ENCODE results near the gene DUSP8. TPM values are rescaled to one million over a fixed set of nuclear protein-coding genes. Genes with fewer than 3 reads are reported as not detected.

Gene DUSP8
- total RNA-seq, 2 experiments from 2014 or later: 83.9 to 91.2 TPM

DNA sequence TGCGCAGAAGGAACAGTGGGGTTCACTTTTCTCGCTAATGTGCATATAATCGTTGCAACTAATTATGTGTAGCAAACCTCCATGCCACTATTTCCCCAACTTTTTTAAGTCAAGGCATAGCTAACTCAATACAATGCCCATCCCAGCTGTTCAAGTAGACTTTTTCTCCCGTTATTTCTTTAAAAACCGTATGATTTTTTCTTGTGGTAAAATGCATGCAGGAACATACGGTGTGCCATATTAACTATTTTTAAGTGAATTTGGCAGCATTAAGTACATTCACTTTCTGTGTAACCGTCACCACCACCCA is 2.8 kb upstream of the DUSP8 start:
- Mint-ChIP-seq H3K27me3 (no peaks in the 10 kb centered on the region), H3K9me3 (no peaks in the 10 kb centered on the region), H3K4me1 (ENCODE audit: low read depth) (peaks cover 17% of the 10 kb centered on the region), H3K27ac (peak overlapping the region; percentile 54), H3K36me3 (ENCODE audit: low read depth) (no peaks in the 10 kb centered on the region), H3K4me3 (peak overlapping the region; percentile 70)
- ChIA-PET CTCF (interaction anchor here (0.6 to 3.0 kb wide), 22 partner anchors 10 to 372 kb away, joined by 3 to 83 read pairs (median 5); no protein-coding TSS in a partner anchor), POLR2A (interaction anchor here (0.9 to 3.2 kb wide), 6 partner anchors 10 to 266 kb away, joined by 3 to 34 read pairs (median 4); partner anchors contain the start of genes KRTAP5-1 and KRTAP5-2)
- TF ChIP-seq, protein P1, sequence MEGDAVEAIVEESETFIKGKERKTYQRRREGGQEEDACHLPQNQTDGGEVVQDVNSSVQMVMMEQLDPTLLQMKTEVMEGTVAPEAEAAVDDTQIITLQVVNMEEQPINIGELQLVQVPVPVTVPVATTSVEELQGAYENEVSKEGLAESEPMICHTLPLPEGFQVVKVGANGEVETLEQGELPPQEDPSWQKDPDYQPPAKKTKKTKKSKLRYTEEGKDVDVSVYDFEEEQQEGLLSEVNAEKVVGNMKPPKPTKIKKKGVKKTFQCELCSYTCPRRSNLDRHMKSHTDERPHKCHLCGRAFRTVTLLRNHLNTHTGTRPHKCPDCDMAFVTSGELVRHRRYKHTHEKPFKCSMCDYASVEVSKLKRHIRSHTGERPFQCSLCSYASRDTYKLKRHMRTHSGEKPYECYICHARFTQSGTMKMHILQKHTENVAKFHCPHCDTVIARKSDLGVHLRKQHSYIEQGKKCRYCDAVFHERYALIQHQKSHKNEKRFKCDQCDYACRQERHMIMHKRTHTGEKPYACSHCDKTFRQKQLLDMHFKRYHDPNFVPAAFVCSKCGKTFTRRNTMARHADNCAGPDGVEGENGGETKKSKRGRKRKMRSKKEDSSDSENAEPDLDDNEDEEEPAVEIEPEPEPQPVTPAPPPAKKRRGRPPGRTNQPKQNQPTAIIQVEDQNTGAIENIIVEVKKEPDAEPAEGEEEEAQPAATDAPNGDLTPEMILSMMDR (IDR thresholded peaks at IDR 0.05): peak; percentile 32
- no peak overlapping the region for H3K27ac ChIP-seq (ENCODE audit: low read depth in 1 of 2, low read length in 2 of 2)
- H3K4me3 ChIP-seq (ENCODE audit: low read length): no peak overlapping the region
- peaks cover 33% of the 10 kb centered on the region for H3K4me1 ChIP-seq (ENCODE audit: insufficient read depth, low read length)
- DNase-seq: no peak
- intact Hi-C loops (cut with DNase I, micrococcal nuclease): loop anchor here (1.0 to 10.0 kb wide), 11 partner anchors 29 to 730 kb away; partner anchors contain the start of genes CTSD (in 1 of the 2), POLR2L (in 1 of the 2), TOLLIP (in 1 of the 2) and TSPAN4 (in 1 of the 2)
- H3K36me3 ChIP-seq (ENCODE audit: insufficient read depth, low read length): no peaks in the 10 kb centered on the region
- ATAC-seq (ENCODE audit: poor library complexity): no peak
- peaks cover 7 to 8% of the 10 kb centered on the region in 2 experiments for H3K9me3 ChIP-seq (ENCODE audit: control insufficient read depth in 1 of 2, insufficient read depth in 1 of 2, low read length in 2 of 2)
- H3K27me3 ChIP-seq (ENCODE audit: control insufficient read depth in 1 of 2, insufficient read depth in 2 of 2, low read length in 2 of 2): no peaks in the 10 kb centered on the region

DNA sequence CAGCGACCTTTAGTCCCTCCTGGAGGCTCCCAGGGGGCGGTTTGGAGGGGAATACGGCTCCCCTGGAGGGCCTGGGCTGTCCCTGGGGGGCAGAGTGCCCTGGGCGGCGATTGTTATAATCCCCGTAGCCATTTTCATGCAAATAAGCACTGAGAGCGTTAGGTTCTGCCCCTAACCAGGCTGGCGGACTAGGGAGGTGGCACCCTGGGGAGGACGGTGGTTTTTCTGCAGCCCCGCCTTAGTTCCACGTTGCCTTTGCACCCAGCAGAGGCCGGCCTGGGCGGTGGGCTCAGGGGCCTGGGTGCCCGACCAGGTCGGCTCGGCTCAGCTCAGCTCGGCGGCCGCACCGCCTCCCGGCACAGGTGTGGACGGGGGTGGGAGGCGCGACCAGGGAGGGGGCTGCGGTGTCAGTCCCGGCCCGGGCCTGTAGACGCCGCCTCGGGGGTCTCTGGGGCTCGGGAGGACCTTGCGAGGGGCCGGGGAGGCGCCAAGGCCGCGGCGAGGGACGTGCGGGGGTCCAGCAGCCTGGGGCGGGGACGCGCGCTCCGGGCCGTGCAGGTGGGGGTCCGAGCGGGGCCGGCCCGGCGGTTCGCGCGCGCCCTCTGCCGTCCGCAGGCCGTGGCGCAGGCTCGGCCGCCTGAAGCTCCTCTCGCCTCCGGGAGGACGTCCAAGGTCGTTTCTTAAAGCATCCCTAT is 2.3 kb upstream of the DUSP8 start:
- Histone ChIP-seq H3K27ac (ENCODE audit: low read depth in 1 of 2, low read length in 2 of 2) (peak overlapping the region; percentile 80 to 82), H3K27me3 (ENCODE audit: control insufficient read depth in 1 of 2, insufficient read depth in 2 of 2, low read length in 2 of 2) (no peaks in the 10 kb centered on the region), H3K4me3 (ENCODE audit: low read length) (peak overlapping the region; percentile 56), H3K4me1 (ENCODE audit: insufficient read depth, low read length) (peaks cover 35% of the 10 kb centered on the region), H3K9me3 (ENCODE audit: control insufficient read depth in 1 of 2, insufficient read depth in 1 of 2, low read length in 2 of 2) (peaks cover 7 to 8% of the 10 kb centered on the region in 2 experiments), H3K36me3 (ENCODE audit: insufficient read depth, low read length) (no peaks in the 10 kb centered on the region)
- intact Hi-C loops (cut with DNase I, micrococcal nuclease): loop anchor here (1.0 to 10.0 kb wide), 10 partner anchors 28 to 730 kb away; partner anchors contain the start of genes CTSD (in 1 of the 2), POLR2L (in 1 of the 2), TOLLIP (in 1 of the 2) and TSPAN4 (in 1 of the 2)
- Mint-ChIP-seq H3K9me3 (no peaks in the 10 kb centered on the region), H3K27me3 (no peaks in the 10 kb centered on the region), H3K4me3 (peak overlapping the region; percentile 87), H3K36me3 (ENCODE audit: low read depth) (no peaks in the 10 kb centered on the region), H3K27ac (peak overlapping the region; percentile 89), H3K4me1 (ENCODE audit: low read depth) (peaks cover 22% of the 10 kb centered on the region)
- ChIA-PET CTCF (interaction anchor here (0.6 to 3.0 kb wide), 23 partner anchors 9 to 372 kb away, joined by 3 to 83 read pairs (median 5); no protein-coding TSS in a partner anchor), POLR2A (interaction anchor here (0.9 to 3.2 kb wide), 8 partner anchors 10 to 277 kb away, joined by 3 to 34 read pairs (median 4); partner anchors contain the start of genes KRTAP5-1 and KRTAP5-2)
- TF ChIP-seq, protein P1 (IDR thresholded peaks at IDR 0.05): peak; percentile 69
- DNase-seq (peak in 13 of 14 experiments; percentile 38 to 85 (median 55)), ATAC-seq (ENCODE audit: poor library complexity) (peak; percentile 41)

DNA sequence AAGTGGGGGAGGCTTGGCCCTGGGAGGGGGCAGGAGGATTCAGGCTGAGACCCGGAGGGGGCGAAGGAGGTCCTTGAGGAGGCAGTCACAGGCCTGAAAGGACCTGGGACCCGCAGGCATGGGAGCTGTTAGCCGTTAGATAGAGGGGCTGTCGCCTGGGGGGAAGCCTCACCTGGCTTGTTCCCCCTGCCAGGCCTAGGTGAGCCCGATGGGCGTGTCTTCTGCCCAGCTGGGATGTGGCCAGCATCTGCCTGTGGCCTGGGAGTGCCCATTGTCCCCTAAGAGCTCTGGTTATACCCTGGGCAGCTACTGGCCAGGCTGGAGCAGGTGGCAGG is 1.8 kb upstream of the DUSP8 start:
- peaks cover 7 to 8% of the 10 kb centered on the region in 2 experiments for H3K9me3 ChIP-seq (ENCODE audit: control insufficient read depth in 1 of 2, insufficient read depth in 1 of 2, low read length in 2 of 2)
- CTCF ChIA-PET: interaction anchor here (1.1 to 3.0 kb wide), 14 partner anchors 9 to 268 kb away, joined by 3 to 83 read pairs (median 6); no protein-coding TSS in a partner anchor
- intact Hi-C loops (cut with DNase I, micrococcal nuclease): loop anchor here (1.0 to 10.0 kb wide), 11 partner anchors 28 to 729 kb away; partner anchors contain the start of genes AP2A2 (in 1 of the 2), CTSD (in 1 of the 2), POLR2L (in 1 of the 2) and TOLLIP (in 1 of the 2)
- Mint-ChIP-seq H3K4me3 (peak overlapping the region; percentile 87), H3K9me3 (no peaks in the 10 kb centered on the region), H3K27me3 (no peaks in the 10 kb centered on the region), H3K4me1 (ENCODE audit: low read depth) (peaks cover 24% of the 10 kb centered on the region), H3K36me3 (ENCODE audit: low read depth) (no peaks in the 10 kb centered on the region), H3K27ac (peak overlapping the region; percentile 89)
- H3K27ac ChIP-seq (ENCODE audit: low read depth in 1 of 2, low read length in 2 of 2): peak overlapping the region; percentile 80 to 82
- TF ChIP-seq, protein P1 (IDR thresholded peaks at IDR 0.05): no peak
- H3K36me3 ChIP-seq (ENCODE audit: insufficient read depth, low read length): no peaks in the 10 kb centered on the region
- peak in 1 of 14 experiments; percentile 29 for DNase-seq
- no peak for ATAC-seq (ENCODE audit: poor library complexity)
- H3K27me3 ChIP-seq (ENCODE audit: control insufficient read depth in 1 of 2, insufficient read depth in 2 of 2, low read length in 2 of 2): no peaks in the 10 kb centered on the region
- peak overlapping the region; percentile 56 for H3K4me3 ChIP-seq (ENCODE audit: low read length)
- POLR2A ChIA-PET: interaction anchor here (0.9 to 3.2 kb wide), 6 partner anchors 11 to 277 kb away, joined by 3 to 34 read pairs (median 4); partner anchors contain the start of gene KRTAP5-1
- peaks cover 38% of the 10 kb centered on the region for H3K4me1 ChIP-seq (ENCODE audit: insufficient read depth, low read length)
